Measurements from ENCODE around the gene SRA1.

- TF ChIP-seq CTCF (IDR thresholded peaks at IDR 0.05) (no peak), POLR2A (IDR thresholded peaks at IDR 0.05) (no peak)
Measured at GRCh38 chr5:140590861-140591260, 33.6 kb upstream of the SRA1 start.
